Measurements from ENCODE around the gene CD164L2.

Gene CD164L2

GRCh38 chr1:27350663-27351540, 32.2 kb downstream of the CD164L2 start:
- Histone ChIP-seq H3K36me3 (ENCODE audit: insufficient read depth, low read length) (no peaks in the 10 kb centered on the region), H3K9ac (ENCODE audit: insufficient read length) (no peak overlapping the region), H3K9me3 (ENCODE audit: low read depth, low read length) (no peaks in the 10 kb centered on the region), H3K4me3 (no peak overlapping the region), H3K27ac (no peak overlapping the region)
- no peak for DNase-seq (ENCODE audit: low read depth, low spot score)
- no peak for TF ChIP-seq FOXP2 (optimal IDR thresholded peaks at IDR 0.05; ENCODE audit: control extremely low read depth, extremely low read length, insufficient read depth)
- TF ChIP-seq EZH2 (IDR thresholded peaks at IDR 0.05) = no peak
- TF ChIP-seq POLR2AphosphoS5 (IDR thresholded peaks at IDR 0.05; ENCODE audit: borderline replicate concordance, low read depth, low read length) = no peak

GRCh38 chr1:27349784-27350662, 33.1 kb downstream of the CD164L2 start:
- Histone ChIP-seq H3K9me3 (ENCODE audit: low read depth, low read length) (no peaks in the 10 kb centered on the region), H3K36me3 (ENCODE audit: insufficient read depth, low read length) (no peaks in the 10 kb centered on the region), H3K27ac (no peak overlapping the region), H3K4me3 (no peak overlapping the region), H3K9ac (ENCODE audit: insufficient read length) (no peak overlapping the region)
- TF ChIP-seq POLR2AphosphoS5 (IDR thresholded peaks at IDR 0.05; ENCODE audit: borderline replicate concordance, low read depth, low read length) (no peak), FOXP2 (optimal IDR thresholded peaks at IDR 0.05; ENCODE audit: control extremely low read depth, extremely low read length, insufficient read depth) (no peak), EZH2 (IDR thresholded peaks at IDR 0.05) (no peak)
- no peak for DNase-seq (ENCODE audit: low read depth, low spot score)

GRCh38 chr1:27348861-27349783, 34.0 kb downstream of the CD164L2 start:
- Histone ChIP-seq H3K36me3 (ENCODE audit: insufficient read depth, low read length) (no peaks in the 10 kb centered on the region), H3K4me3 (no peak overlapping the region), H3K9ac (ENCODE audit: insufficient read length) (no peak overlapping the region), H3K9me3 (ENCODE audit: low read depth, low read length) (no peaks in the 10 kb centered on the region), H3K27ac (no peak overlapping the region)
- DNase-seq (ENCODE audit: low read depth, low spot score) = no peak
- no peak; the same call in 1 of the 2 replicates for TF ChIP-seq POLR2AphosphoS5 (IDR thresholded peaks at IDR 0.05; ENCODE audit: borderline replicate concordance, low read depth, low read length)
- no peak for TF ChIP-seq FOXP2 (optimal IDR thresholded peaks at IDR 0.05; ENCODE audit: control extremely low read depth, extremely low read length, insufficient read depth)
- no peak for TF ChIP-seq EZH2 (IDR thresholded peaks at IDR 0.05)

GRCh38 chr1:27346991-27347624, 36.0 kb downstream of the CD164L2 start:
- Histone ChIP-seq H3K4me3 (no peak overlapping the region), H3K9ac (ENCODE audit: insufficient read length) (no peak overlapping the region), H3K27ac (no peak overlapping the region), H3K36me3 (ENCODE audit: insufficient read depth, low read length) (no peaks in the 10 kb centered on the region), H3K9me3 (ENCODE audit: low read depth, low read length) (no peaks in the 10 kb centered on the region)
- no peak for TF ChIP-seq EZH2 (IDR thresholded peaks at IDR 0.05)
- TF ChIP-seq POLR2AphosphoS5 (IDR thresholded peaks at IDR 0.05; ENCODE audit: borderline replicate concordance, low read depth, low read length) = no peak
- no peak for TF ChIP-seq FOXP2 (optimal IDR thresholded peaks at IDR 0.05; ENCODE audit: control extremely low read depth, extremely low read length, insufficient read depth)
- no peak for DNase-seq (ENCODE audit: low read depth, low spot score)

- Histone ChIP-seq H3K9ac (ENCODE audit: insufficient read length) (no peak overlapping the region), H3K4me3 (no peak overlapping the region), H3K36me3 (ENCODE audit: insufficient read depth, low read length) (no peaks in the 10 kb centered on the region), H3K27ac (no peak overlapping the region), H3K9me3 (ENCODE audit: low read depth, low read length) (no peaks in the 10 kb centered on the region)
- TF ChIP-seq EZH2 (IDR thresholded peaks at IDR 0.05) (no peak), POLR2AphosphoS5 (IDR thresholded peaks at IDR 0.05; ENCODE audit: borderline replicate concordance, low read depth, low read length) (no peak), FOXP2 (optimal IDR thresholded peaks at IDR 0.05; ENCODE audit: control extremely low read depth, extremely low read length, insufficient read depth) (no peak)
- DNase-seq (ENCODE audit: low read depth, low spot score) = no peak
Measured at GRCh38 chr1:27346357-27346756, 36.8 kb downstream of the CD164L2 start.

- Histone ChIP-seq H3K4me3 (no peak overlapping the region), H3K27ac (no peak overlapping the region), H3K9ac (ENCODE audit: insufficient read length) (no peak overlapping the region), H3K9me3 (ENCODE audit: low read depth, low read length) (no peaks in the 10 kb centered on the region), H3K36me3 (ENCODE audit: insufficient read depth, low read length) (no peaks in the 10 kb centered on the region)
- DNase-seq (ENCODE audit: low read depth, low spot score) = no peak
- TF ChIP-seq POLR2AphosphoS5 (IDR thresholded peaks at IDR 0.05; ENCODE audit: borderline replicate concordance, low read depth, low read length) = no peak
- TF ChIP-seq EZH2 (IDR thresholded peaks at IDR 0.05) = no peak
- no peak for TF ChIP-seq FOXP2 (optimal IDR thresholded peaks at IDR 0.05; ENCODE audit: control extremely low read depth, extremely low read length, insufficient read depth)
Measured at GRCh38 chr1:27345272-27345671, 37.9 kb downstream of the CD164L2 start.

GRCh38 chr1:27343639-27344025, 39.5 kb downstream of the CD164L2 start:
- TF ChIP-seq POLR2AphosphoS5 (IDR thresholded peaks at IDR 0.05; ENCODE audit: borderline replicate concordance, low read depth, low read length) (no peak), EZH2 (IDR thresholded peaks at IDR 0.05) (no peak), FOXP2 (optimal IDR thresholded peaks at IDR 0.05; ENCODE audit: control extremely low read depth, extremely low read length, insufficient read depth) (no peak)
- no peak for DNase-seq (ENCODE audit: low read depth, low spot score)
- Histone ChIP-seq H3K9me3 (ENCODE audit: low read depth, low read length) (no peaks in the 10 kb centered on the region), H3K27ac (no peak overlapping the region), H3K9ac (ENCODE audit: insufficient read length) (no peak overlapping the region), H3K36me3 (ENCODE audit: insufficient read depth, low read length) (no peaks in the 10 kb centered on the region), H3K4me3 (no peak overlapping the region)
